COLO668 (cell line): ENCODE measurements around the gene NME9.

ENCODE experiments used
- DNase-seq: peaks from one replicate; lab custom pipeline; 2025; ENCODE audit not compliant: unreplicated experiment; lab: John Stamatoyannopoulos, UW

Gene NME9

DNA sequence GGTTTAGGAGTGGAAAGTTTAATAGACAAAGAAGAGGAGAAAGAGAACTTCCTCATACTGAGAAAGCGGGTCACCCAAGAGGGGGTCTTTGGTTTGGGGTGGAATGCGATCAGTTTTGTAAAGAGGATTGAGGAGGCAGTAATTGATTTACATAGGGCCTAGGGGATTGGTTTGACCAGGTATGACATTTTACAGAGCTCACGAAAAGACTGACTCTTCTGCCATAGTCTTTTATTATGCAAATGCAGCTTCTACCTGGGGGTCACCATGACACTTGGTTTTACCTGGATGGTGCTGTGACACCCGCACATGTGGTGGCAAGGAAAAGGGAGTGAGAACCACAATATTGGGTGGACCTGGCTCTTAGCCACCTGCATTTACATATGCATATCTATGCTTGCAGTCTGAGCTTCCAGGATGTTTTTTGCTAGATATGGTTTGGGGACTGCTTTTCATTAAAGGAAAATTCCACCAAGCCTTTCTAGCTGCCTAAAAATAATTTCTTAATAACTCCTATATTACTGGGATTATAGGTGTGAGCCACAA, 6.9 kb upstream of the NME9 start:
- no peak for DNase-seq

DNA sequence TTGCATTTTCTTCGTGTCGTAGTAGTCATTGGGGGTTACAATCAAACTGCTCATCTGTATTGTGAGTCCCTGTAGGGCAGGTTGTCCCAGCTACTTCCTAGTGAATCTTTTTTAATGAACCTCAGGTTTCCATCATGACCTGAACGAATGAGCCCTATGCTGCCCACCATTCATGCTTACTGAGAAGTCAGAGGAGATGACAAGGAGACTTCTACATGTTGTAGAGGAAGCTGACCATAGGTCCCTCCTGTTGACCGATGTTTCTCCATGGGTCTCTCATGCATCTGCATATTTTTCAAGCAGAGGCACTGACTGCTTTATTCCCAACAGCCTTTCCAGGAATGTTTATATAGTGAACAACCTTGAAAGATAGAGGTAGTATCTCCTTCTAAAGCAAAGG, 5.0 kb upstream of the NME9 start:
- DNase-seq: no peak

DNA sequence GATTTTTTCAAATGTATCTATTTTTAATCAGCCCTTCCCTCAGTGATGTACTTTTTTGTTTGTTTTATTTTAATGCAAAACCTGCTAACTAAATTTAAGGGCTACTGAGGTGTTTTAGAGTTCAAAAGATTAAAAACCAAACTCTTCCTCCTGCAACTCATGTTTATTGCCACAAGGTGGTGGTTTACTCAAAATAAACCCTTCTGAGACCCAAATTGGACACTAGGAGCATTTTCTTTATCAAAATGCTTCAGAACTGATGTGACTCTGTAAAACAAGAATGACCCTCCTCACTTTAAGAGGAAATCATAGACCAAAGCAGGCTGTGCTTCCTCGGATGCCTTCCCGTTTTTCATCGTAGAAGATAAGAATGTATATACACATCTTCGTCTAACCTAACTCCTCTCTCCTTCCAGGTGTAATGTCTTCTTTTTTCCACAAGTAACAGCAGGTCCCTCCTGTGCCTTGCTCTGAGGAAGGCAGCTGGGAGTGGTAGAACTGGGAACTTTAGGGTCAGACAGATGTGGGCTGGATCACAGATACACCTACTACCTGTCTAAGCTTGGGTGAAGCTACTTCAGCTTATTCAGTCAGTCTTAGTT, 2.9 kb upstream of the NME9 start:
- DNase-seq: no peak

DNA sequence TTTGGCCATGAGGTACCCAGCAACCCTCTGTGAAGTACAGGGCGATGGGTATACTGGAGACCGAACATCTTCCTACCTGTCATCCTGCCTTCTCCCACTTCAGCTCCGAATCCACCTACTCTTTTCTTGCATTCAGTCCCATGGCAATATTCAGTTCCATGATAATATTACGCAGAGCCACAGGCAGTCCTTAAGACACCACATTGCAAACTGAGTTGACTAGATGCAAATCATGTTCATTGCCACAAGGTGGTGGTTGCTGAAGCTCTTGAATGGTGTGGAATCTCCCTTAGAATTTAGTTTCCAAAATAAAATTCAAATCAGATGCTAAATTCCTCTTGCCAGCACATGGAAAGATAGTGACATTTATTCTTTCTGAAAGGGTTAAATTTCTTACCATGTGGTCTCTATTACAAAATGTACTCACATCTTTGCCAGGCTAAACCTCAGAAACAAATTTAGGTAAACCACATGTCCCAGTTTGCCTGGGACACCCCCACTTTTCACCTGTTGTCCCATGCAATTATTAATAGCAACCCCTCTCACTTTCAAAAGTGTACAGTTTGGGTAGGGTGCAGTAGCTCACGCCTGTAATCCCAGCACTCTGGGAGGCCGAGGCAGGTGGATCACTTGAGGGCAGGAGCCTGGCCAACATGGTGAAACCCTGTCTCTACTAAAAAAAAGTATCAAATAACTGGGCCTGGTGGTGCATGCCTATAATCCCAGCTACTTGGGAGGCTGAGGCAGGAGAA, 1.7 kb upstream of the NME9 start:
- DNase-seq: no peak

- no peak for DNase-seq
Observed at GRCh38 chr3:138329984-138330293, 288 bp upstream of the NME9 start.

DNA sequence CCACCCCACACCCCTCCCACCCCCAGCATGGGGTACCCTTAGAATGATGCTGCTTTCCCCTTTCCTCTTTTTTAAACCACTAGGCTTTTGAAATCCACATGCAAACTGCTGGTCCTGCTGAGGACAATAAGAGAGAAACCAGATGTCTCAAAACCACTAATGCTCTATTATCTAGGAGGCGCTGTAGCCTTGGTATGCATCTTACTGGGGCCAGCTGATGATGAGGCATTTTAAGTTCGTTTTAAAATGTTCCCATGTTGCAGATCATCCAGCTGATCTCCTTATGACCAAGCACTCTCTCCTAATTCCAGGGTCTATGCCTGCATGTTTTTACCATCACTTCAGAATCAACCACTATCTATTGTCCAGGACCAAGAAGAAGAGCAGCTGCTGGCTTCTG, 1.3 kb downstream of the NME9 start:
- no peak for DNase-seq

DNA sequence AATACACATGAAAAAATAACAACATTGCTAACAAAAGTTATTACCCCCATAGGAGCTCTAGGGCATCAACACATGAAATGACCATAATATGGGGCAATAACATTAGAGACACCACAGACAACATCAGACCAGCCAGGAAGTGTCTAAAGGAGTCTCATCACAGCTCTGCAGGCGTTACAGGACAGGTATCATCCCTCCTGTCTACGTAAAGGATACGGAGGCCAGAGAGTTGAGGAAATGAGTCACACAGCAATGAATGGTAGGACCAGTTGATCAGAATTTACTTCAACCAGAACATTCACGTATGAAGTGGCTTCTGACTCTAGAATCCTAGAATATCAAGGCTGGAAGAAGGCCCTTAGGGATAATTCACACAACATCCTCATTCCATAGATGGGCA, 1.8 kb downstream of the NME9 start:
- no peak for DNase-seq

DNA sequence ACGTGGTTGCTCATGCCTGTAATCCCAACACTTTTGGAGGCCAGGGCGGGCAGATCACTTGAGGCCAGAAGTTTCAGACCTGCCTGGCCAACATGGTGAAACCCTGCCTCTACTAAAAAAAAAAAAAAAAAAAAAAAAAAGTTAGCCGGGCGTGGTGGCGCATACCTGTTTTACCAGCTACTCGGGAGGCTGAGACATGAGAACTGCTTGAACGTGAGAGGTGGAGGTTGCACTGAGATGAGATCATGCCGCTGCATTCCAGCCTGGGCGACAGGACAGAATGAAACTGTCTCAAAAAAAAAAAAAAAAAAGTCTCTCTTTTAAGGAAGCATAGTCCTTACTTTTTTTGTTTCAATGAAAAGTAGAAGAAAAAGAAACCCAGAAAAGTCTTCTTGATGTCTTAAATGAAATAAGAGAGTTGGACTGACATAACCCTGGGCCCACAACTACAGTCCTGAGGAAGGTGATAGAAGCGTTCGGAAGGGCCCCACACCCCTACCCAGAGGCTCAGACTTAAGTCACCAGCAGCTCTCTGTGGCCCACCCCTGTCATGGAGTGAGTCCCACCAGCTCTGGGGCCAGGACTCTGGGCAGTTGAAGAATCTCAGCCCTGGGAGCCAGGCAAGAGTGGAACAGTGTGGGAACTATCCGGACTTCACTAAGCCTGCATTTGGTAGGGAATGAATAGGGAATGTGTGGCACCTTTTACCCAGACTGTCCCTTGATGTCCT, 2.6 kb downstream of the NME9 start:
- DNase-seq: no peak

GRCh38 chr3:138325990-138326389, 3.7 kb downstream of the NME9 start:
- DNase-seq: no peak

DNA sequence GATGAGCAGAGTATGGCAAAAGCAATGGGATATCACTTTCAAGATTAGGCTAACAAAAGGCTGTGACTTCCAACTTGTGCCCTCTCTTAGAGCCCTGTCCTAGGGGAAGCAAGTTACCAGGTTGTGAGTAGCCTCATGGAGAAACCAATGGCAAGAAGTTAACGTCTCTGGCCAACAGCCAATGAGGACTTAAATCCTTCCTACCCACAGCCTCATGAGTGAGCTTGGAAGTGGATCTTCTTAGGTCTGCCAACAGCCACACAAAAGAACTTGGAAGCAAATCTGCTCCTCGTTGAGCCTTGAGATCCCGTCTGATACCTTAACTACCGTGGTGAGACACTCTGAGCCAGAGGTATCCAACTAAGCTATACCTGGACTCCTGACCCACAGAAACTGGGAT, 5.7 kb downstream of the NME9 start:
- no peak for DNase-seq

DNA sequence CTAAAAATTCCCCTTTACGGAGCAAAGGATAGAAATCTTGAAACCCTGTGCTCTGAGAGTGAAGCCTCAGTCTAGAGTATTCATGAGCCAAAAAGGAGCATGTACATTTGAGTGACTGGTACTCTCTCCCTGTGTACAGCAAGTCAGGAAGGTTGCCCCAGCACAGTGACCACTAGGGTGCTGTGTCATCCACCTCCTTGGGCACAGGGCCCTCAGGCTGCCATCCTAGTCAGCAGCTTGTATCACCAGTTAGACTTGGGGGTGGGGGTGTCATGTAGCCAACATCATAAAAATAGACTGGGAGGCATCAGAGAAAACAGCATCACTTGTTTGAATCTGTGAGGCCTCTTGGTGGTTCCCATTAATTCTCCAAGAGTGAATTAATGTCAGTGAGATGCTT, 12.0 kb downstream of the NME9 start:
- DNase-seq: no peak

DNA sequence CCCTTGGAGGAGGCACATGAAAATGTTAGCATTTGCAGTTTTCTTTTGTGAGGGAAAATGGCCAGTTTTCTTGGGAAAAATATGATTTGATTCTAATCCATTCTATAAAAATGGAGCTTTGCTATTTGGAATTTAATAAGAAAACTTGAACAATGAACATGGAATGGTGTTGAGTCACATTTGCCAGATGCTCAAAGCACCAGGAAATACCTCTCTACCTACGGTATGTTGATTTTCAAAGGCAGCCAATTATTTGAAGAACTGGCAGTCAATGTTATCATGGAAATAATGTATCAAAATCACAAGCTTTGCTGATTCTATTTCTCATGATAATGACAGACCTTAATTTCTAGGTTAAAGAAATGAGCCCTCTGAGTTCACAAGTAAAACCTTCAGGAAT, 14.9 kb downstream of the NME9 start:
- DNase-seq: no peak

DNA sequence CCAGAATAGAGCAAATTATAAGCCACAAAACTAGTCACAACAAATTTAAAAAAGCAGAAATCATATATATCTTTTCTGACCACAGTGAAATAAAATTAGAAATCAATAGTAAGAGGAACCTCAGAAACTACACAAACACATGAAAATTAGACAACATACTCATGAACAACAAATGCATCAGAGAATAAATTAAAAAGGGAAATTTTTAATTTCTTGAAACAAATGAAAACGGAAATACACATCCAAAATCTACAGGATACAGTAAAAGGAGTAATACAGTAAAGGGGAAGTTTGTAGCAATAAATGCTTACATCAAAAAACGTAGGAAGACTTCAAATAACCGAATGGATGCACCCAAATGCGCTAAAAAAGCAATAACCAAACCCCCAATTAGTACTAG, 19.2 kb downstream of the NME9 start:
- no peak for DNase-seq

- no peak for DNase-seq
Observed at GRCh38 chr3:138308783-138309182, 20.9 kb downstream of the NME9 start.

DNA sequence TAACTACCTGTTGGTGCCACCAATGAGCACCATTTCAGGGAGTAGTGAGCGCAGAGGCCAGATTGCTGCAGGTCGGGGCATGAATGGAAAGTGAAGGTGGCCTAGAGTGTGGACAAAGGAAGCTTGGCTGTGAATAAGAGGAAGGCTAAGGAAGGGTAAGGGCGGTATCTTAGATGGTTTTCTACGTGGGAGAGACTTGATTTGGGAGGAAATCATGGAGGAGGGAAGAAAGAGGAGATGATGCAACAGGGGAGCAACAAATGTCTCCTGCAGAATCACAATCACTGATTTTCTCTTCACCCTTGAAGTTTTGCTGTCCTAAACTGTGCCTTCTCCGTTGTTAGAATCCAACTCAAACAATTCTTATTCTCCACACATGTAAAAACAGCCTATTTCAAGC, 21.8 kb downstream of the NME9 start:
- DNase-seq: no peak

- no peak for DNase-seq
Observed at GRCh38 chr3:138303474-138303873, 26.2 kb downstream of the NME9 start.

- no peak for DNase-seq
Observed at GRCh38 chr3:138300647-138301046, 29.0 kb downstream of the NME9 start.

- no peak for DNase-seq
Observed at GRCh38 chr3:138297876-138298275, 31.8 kb downstream of the NME9 start.

- DNase-seq: no peak
Observed at GRCh38 chr3:138297059-138297607, 32.5 kb downstream of the NME9 start.

DNA sequence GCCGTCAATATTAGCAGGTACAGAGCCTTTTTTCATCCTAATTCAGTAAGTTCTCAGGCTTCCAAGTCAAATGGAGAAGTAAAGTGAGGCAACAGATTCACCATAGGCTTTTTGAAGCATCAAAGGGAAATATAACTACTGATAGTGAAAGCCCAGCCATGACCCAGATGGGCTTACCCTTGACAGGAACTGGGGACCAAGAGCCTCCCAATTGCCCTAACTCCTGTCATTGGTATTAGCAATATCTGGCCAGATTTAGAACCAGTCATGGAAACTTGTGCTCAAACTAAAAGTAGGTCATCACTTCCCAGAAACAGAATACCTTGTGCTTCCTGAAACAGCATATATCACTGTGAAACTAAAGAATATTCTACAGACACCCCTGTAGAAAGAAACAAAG, 33.0 kb downstream of the NME9 start:
- DNase-seq: no peak

- DNase-seq: no peak
Observed at GRCh38 chr3:138289701-138290100, 40.0 kb downstream of the NME9 start.

DNA sequence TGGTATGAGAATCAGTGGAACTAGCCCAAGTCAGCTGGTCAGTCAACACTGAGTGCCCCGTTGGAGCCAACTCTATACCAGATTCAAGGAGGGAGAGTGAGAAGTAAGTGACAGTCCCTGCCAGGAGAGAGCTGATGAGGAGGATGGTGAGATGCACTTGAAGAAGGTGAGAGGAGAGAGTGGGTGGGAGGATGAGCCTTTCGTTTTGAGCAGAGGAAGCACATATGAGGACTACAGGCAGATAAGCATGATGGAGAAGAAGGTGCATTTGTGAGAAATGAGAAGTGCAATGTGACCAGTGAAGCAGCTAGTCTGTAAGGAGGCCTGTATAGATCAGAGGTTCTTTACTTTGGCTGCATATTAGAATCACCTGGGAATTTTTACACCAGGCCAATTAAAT, 40.4 kb downstream of the NME9 start:
- DNase-seq: no peak
